ENCODE measurements around the gene ZBTB21. TPM values are rescaled to one million over a fixed set of nuclear protein-coding genes. Genes with fewer than 3 reads are reported as not detected.

Gene ZBTB21
- total RNA-seq, 1 donor from 2014 or later, result 31.8 TPM

DNA sequence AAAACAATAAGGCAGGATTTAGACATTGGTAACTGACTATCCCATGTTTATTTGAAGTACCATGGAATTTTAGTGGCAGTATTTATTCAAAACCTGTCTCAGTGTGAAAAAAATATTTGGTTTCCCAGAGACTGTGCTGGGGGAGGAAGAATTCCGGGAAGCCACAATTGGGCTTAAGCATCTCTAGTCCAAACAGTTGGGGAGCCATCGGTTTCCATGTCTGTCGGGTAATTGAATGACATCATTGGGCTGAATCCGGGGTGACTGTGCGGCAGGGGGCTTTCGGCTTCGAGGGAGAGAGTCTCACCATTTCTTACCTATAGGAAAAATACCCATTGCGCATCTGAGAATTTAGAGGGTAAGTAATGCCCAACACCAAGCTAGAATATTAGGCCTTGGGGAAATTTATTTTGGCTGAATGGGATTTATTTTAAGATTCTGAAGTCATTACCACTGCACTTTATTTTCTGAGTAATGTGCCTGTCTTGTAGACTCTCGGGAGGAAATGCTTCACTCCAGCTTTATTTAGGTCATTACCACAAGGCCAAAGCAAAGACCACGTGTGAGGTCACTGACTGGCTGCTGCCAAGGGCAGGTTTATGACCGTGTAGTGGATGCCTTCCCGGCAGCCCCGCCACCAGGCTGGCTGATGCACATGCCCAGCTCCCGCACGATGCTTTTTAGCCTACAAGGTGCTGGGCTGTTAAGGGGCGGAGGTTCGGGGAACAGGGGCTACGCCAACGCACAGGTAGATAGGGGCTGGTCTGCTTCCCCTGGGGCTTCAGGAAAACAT is 37.9 kb upstream of the ZBTB21 start:
- intact Hi-C loops (cut with micrococcal nuclease), result no loop called here
- no peaks in the 10 kb centered on the region for H3K4me1 Mint-ChIP-seq (ENCODE audit: low read depth)
- no peak overlapping the region for H3K4me3 Mint-ChIP-seq
- no peaks in the 10 kb centered on the region for H3K9me3 Mint-ChIP-seq
- H3K36me3 Mint-ChIP-seq (ENCODE audit: low read depth), result no peaks in the 10 kb centered on the region
- H3K27ac Mint-ChIP-seq, result no peak overlapping the region
- no peak for DNase-seq (ENCODE audit: low spot score)
- peaks cover 5% of the 10 kb centered on the region for H3K27me3 Mint-ChIP-seq (ENCODE audit: insufficient read depth)

DNA sequence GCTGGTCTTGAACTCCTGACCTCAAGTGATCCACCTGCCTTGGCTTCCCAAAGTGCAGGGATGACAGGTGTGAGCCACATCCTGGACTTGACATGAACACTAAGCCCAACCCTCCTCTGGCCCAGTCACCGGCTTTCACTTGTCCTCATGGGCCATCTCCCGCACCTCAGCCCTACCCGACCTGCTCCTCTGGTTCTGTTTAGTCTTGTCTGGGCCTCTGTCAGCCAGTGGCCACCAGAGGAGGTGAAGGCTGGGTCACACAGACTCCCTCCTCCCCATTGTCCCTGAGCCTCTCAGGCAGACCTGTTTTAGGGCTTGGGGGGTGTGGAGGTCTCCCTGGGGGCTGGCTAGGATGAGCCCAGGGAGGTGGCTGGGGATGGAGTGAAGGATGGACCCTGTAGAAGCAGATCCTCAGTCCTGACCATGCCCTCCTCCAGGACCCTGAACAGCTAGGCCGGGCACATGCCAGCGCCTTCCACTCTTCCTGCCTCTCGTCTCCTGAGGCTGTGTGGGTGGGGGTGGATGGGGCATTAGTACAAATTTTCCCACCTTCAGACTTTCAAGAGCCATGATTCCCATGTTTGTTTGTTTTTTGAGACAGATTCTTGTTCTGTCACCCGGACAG is 34.8 kb upstream of the ZBTB21 start:
- Mint-ChIP-seq H3K4me1 (ENCODE audit: low read depth) (no peaks in the 10 kb centered on the region), H3K27me3 (ENCODE audit: insufficient read depth) (peaks cover 2% of the 10 kb centered on the region), H3K36me3 (ENCODE audit: low read depth) (no peaks in the 10 kb centered on the region), H3K27ac (no peak overlapping the region), H3K4me3 (no peak overlapping the region), H3K9me3 (no peaks in the 10 kb centered on the region)
- no peak for DNase-seq (ENCODE audit: low spot score)
- intact Hi-C loops (cut with micrococcal nuclease), result no loop called here

DNA sequence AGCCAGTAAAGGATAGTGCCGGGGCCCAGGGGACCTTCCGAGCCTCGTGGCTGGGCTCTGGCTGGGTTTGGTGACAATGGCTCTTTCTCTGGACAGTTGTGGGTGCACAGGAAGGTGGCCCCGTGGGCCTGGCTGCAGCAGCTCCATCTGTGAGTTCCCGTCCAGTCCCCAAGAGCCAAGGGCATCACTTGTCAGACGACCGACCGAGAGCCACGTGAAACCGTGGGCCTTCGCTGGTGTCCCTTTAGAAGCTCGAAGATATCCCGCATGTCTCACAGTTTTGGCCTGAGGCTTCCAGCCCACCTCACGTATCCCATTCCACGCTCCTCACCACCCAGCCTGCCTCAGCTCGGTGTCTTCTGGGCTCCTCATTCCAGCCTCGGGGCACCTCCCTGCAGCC is 33.8 kb upstream of the ZBTB21 start:
- DNase-seq (ENCODE audit: low spot score), result no peak
- Mint-ChIP-seq H3K27me3 (ENCODE audit: insufficient read depth) (no peaks in the 10 kb centered on the region), H3K9me3 (no peaks in the 10 kb centered on the region), H3K36me3 (ENCODE audit: low read depth) (no peaks in the 10 kb centered on the region), H3K4me3 (no peak overlapping the region), H3K4me1 (ENCODE audit: low read depth) (no peaks in the 10 kb centered on the region), H3K27ac (no peak overlapping the region)
- intact Hi-C loops (cut with micrococcal nuclease), result no loop called here

DNA sequence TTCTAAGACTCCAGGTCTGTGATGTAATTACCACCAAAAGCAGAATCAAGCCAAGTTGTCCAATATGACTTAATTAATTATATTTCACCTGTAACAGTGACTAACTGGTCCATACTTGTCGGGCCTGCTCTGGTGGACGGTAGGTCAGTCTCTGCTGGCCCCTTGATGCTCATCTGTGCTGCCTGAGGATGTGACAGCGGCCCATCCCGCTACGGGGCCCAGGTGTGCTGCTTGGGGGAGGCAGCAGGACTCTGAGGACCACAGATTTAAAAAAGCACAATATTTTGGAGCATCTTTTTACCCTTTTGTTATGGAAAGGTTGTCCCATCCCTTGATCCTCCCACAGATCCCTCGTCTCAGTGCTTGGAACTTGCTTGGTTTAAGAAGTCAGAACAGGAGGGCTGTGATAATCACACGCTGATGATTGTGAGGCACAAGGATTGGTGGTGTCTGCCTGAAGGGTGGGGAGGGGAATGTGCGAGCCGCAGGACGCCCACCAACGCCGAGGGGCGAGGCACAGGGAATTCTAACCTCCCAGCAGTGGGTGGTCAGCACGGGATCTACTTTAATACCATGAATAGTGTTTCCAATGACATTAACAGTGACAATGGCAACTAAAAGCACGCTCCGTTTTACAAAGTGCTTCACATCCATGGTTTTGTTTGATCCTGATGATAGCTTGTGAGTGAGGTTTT is 33.2 kb upstream of the ZBTB21 start:
- intact Hi-C loops (cut with micrococcal nuclease), result no loop called here
- Mint-ChIP-seq H3K27me3 (ENCODE audit: insufficient read depth) (no peaks in the 10 kb centered on the region), H3K4me1 (ENCODE audit: low read depth) (no peaks in the 10 kb centered on the region), H3K9me3 (no peaks in the 10 kb centered on the region), H3K27ac (no peak overlapping the region), H3K4me3 (no peak overlapping the region), H3K36me3 (ENCODE audit: low read depth) (no peaks in the 10 kb centered on the region)
- DNase-seq (ENCODE audit: low spot score), result no peak

DNA sequence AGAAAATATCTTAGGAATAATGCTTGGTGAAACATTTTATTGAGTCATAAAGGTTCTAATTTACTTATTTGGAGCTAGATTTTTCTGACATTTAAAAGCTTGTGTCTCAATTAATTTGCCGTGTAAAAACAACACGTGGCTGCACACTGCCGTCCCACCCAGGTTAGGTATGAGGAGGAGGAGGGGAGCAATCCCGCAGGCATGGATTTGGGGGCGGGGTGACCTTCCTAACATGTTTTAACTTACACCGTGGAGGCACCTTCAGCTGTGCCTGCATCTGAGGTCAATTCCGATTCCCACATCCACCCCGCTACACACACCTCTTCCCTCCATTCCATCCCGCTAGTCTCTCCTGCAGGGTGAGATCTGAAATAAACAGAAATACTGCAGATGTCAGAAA is 32.5 kb upstream of the ZBTB21 start:
- Mint-ChIP-seq H3K4me3 (no peak overlapping the region), H3K27ac (no peak overlapping the region), H3K9me3 (no peaks in the 10 kb centered on the region), H3K36me3 (ENCODE audit: low read depth) (no peaks in the 10 kb centered on the region), H3K4me1 (ENCODE audit: low read depth) (no peaks in the 10 kb centered on the region), H3K27me3 (ENCODE audit: insufficient read depth) (no peaks in the 10 kb centered on the region)
- intact Hi-C loops (cut with micrococcal nuclease), result no loop called here
- no peak for DNase-seq (ENCODE audit: low spot score)

DNA sequence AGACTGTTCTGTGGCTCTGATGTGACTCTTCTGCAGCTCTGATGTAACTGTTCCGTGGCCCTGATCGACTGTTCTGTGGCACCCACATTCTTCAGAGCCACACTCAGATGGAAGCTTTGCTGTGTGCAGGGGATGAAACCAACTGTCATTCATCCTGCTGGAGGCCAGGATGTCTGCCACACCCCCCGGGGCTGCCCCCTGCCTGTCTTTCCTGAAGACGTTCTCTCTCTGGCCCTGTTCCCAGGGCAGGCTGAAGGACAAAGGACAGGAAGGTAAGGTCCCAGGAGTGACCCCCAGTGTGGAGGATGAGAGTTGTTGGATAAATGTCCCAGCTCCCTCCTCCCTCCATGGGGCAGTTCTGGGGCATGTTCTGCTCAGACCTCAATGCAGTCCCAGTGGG is 31.6 kb upstream of the ZBTB21 start:
- Mint-ChIP-seq H3K4me1 (ENCODE audit: low read depth) (no peaks in the 10 kb centered on the region), H3K27me3 (ENCODE audit: insufficient read depth) (no peaks in the 10 kb centered on the region), H3K36me3 (ENCODE audit: low read depth) (no peaks in the 10 kb centered on the region), H3K27ac (no peak overlapping the region), H3K9me3 (no peaks in the 10 kb centered on the region), H3K4me3 (no peak overlapping the region)
- no peak for DNase-seq (ENCODE audit: low spot score)
- intact Hi-C loops (cut with micrococcal nuclease), result no loop called here

DNA sequence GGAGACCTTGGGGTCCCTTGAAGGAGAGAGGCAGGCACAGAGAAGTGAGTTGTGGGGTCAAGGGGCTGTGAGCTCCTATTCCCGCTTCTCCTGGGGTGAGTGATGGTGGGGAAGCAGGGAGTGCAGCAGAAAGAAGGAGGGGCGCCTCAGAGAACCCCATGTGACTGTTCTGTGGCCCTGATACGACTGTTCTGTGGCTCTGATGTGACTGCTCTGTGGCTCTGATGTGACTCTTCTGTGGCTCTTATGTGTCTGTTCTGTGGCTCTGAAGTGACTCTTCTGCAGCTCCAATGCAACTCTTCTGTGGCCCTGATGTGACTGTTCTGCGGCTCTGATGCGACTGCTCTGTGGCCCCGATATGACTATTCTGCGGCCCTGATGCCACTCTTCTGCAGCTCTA is 31.1 kb upstream of the ZBTB21 start:
- H3K9me3 Mint-ChIP-seq, result no peaks in the 10 kb centered on the region
- H3K4me1 Mint-ChIP-seq (ENCODE audit: low read depth), result no peaks in the 10 kb centered on the region
- intact Hi-C loops (cut with micrococcal nuclease), result no loop called here
- no peak overlapping the region for H3K27ac Mint-ChIP-seq
- no peak for DNase-seq (ENCODE audit: low spot score)
- no peak overlapping the region for H3K4me3 Mint-ChIP-seq
- H3K36me3 Mint-ChIP-seq (ENCODE audit: low read depth), result no peaks in the 10 kb centered on the region
- no peaks in the 10 kb centered on the region for H3K27me3 Mint-ChIP-seq (ENCODE audit: insufficient read depth)

DNA sequence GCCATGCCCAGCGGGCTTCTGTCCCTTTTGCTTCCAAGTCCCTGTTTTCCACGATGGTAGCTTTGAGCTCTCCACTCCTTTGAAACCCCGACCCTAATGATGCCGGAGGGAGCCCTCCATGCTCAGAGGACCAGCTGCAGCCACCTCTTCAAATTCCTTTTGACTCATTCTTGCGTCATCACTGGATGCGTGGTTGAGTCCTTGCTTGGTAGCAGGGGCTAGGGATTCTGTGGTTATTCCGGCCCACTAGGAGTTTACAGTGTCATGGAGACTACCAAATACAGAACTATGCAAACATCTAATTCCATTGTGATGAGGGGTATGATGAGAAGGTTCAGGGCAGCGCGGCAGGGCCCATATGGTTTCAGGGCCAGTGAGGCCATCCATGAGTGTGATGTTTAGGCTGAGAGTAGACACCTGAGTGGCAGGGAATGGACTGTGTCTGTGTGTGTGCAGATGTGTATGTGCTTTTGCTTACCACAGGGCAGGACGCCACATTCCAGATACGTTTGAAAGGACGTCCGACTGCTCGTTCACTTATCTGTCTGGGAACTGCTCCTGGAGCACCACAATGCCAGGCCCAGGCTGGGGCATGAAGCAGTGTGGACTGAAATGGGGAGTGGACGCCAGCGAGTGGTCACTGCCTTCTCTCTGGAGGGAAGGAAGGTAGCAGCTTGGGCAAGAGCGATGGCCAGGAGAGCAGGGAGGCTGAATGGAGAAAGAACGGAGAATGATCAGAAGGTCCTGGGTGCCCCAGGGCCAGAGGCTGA is 30.4 kb upstream of the ZBTB21 start:
- Mint-ChIP-seq H3K36me3 (ENCODE audit: low read depth) (no peaks in the 10 kb centered on the region), H3K4me1 (ENCODE audit: low read depth) (no peaks in the 10 kb centered on the region), H3K4me3 (no peak overlapping the region), H3K9me3 (no peaks in the 10 kb centered on the region), H3K27me3 (ENCODE audit: insufficient read depth) (no peaks in the 10 kb centered on the region), H3K27ac (no peak overlapping the region)
- intact Hi-C loops (cut with micrococcal nuclease), result no loop called here
- no peak for DNase-seq (ENCODE audit: low spot score)

DNA sequence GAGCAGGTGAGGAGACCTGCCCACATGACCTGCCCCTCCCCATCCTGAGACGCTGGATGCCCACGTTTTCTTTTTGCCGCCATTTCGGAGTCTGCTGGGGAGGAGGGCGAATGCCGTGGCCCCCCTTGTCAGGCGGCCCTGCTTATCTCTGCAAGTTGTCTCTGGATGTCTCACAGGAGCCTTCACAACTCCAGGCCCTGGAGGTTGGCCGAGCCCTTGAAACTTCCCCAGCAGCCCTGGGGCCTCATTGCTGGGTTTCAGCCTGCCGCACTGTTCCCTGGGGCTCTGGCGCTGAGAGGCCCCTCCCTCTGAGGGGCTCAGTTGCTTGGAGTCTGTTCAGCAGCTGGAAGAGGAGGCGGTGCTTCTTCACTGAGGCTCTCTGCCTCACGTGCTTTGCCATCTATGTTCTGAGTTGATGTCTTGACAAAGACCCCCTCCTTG is 29.8 kb upstream of the ZBTB21 start:
- Mint-ChIP-seq H3K4me1 (ENCODE audit: low read depth) (no peaks in the 10 kb centered on the region), H3K4me3 (no peak overlapping the region), H3K27me3 (ENCODE audit: insufficient read depth) (no peaks in the 10 kb centered on the region), H3K36me3 (ENCODE audit: low read depth) (no peaks in the 10 kb centered on the region), H3K9me3 (no peaks in the 10 kb centered on the region), H3K27ac (no peak overlapping the region)
- DNase-seq (ENCODE audit: low spot score), result no peak
- intact Hi-C loops (cut with micrococcal nuclease), result no loop called here

DNA sequence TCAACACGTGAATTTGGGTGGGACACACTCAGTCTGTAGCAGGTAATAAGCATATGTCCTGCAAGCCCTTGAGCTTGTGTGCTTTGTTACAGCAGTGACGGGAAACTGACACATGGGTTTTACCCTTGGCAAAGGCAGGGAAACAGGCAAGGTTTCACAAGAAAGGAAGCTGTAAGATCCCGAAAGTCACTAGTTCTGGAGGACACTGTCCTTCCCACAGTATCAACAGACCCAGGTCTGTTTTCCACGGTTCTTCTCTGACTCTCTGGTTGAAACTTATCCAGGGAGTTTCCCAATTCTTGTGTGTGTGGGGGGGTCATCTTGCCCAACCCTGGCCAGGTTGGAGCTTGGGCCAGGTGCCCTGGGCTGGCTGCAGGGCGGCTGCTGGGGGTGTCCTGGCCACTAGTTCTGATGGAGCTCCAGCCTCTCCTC is 29.3 kb upstream of the ZBTB21 start:
- Mint-ChIP-seq H3K9me3 (no peaks in the 10 kb centered on the region), H3K27ac (no peak overlapping the region), H3K4me1 (ENCODE audit: low read depth) (no peaks in the 10 kb centered on the region), H3K36me3 (ENCODE audit: low read depth) (no peaks in the 10 kb centered on the region), H3K4me3 (no peak overlapping the region), H3K27me3 (ENCODE audit: insufficient read depth) (peaks cover under 1% of the 10 kb centered on the region)
- DNase-seq (ENCODE audit: low spot score), result no peak
- intact Hi-C loops (cut with micrococcal nuclease), result no loop called here

DNA sequence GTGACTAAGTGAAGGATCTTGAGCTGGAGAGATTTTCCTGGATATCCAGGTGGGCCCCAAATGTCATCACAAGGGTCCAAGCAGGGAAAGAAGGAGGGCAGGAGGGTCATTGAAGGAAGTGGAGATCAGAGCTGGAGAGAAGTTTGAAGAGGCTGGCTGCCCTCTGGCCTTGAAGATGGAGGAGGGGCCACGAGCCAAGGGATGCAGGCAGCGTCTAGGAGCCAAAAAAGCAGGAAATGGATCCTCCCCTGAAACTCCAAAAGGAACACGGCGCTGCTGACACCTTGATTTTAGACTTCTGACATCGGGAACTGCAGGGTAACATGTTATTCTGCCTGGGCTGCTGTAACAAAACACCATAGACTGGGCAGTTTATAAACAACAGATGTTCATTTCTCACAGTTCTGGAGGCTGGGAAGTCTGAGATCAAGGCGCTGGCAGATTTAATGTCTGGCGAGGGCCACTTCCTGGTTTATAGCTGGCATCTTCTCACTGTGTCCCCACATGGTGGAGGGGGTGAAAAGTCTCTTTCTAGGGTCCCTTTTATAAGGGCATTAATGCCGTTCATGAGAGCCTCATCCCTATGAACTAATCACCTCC is 28.8 kb upstream of the ZBTB21 start:
- no peak for DNase-seq (ENCODE audit: low spot score)
- Mint-ChIP-seq H3K27me3 (ENCODE audit: insufficient read depth) (peaks cover 4% of the 10 kb centered on the region), H3K4me1 (ENCODE audit: low read depth) (no peaks in the 10 kb centered on the region), H3K9me3 (no peaks in the 10 kb centered on the region), H3K36me3 (ENCODE audit: low read depth) (no peaks in the 10 kb centered on the region), H3K4me3 (no peak overlapping the region), H3K27ac (no peak overlapping the region)
- intact Hi-C loops (cut with micrococcal nuclease), result no loop called here

DNA sequence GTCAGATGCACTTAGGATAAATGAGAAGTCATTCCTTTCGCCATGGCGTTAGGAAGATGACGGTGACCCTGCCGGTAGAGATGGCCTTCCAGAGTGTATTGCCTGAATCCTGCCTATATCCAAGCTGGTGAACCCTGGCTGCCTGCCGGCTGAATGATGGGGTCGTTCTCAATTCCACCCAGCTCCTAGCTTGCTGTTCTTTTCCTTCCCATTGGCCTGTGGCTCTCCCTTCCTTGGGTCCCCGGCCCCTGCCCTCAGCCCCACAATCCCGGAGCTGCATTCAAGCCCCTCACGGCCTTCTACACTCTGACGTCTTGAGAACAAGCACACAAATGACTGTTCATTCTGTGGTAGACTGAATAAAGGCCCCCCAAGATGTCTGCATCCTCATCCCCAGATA is 28.2 kb upstream of the ZBTB21 start:
- H3K27ac Mint-ChIP-seq, result no peak overlapping the region
- peaks cover 4% of the 10 kb centered on the region for H3K27me3 Mint-ChIP-seq (ENCODE audit: insufficient read depth)
- H3K4me3 Mint-ChIP-seq, result no peak overlapping the region
- intact Hi-C loops (cut with micrococcal nuclease), result no loop called here
- no peaks in the 10 kb centered on the region for H3K4me1 Mint-ChIP-seq (ENCODE audit: low read depth)
- H3K36me3 Mint-ChIP-seq (ENCODE audit: low read depth), result no peaks in the 10 kb centered on the region
- no peak for DNase-seq (ENCODE audit: low spot score)
- H3K9me3 Mint-ChIP-seq, result no peaks in the 10 kb centered on the region

Data from activated T-helper 1 cell treated with anti-CD3 and anti-CD28 coated beads, Interleukin-12 subunit alpha, Interleukin-12 subunit beta, Interleukin-2, Interleukin-4 antibody, amounts not matched to agents 30 ng/mL and 10 ng/mL and 1 ng/mL, durations not matched to agents 14 hours and 24 hours and 36 hours (primary cell).